22Rv1 (cell line): ENCODE results near the gene RNASE7.

ENCODE experiments used
- ZFX ChIP-seq: fragments of 450-650 bp; IDR thresholded peaks from 2 replicates; pipeline ENCODE4 v1.6.1; 2017; ENCODE audit warnings: antibody characterized with exemption, borderline replicate concordance
- TF ChIP-seq, protein P1 (sequence below): fragments of 450-650 bp; IDR thresholded peaks from 2 replicates; pipeline ENCODE4 v1.5.1; 2017; ENCODE audit warnings: mild to moderate bottlenecking

DNA sequence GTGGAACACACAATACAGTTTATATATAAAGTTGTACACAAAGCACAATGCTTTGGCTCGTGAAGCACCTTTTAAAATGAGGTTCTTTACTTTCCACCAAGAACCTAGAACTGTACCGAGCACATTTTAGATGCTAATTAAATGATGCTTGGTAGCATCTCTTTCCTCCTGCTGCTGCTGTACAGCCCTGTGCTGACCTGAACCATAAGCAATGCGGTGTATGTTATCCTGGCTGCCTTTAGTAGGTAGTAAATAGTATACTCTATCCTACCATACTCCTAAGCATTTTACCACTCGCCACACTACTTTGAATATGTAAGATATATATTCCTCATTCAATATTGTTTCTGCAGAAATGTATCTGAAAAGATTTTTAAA lies 12.6 kb downstream of the RNASE7 start:
- TF ChIP-seq, protein P1, sequence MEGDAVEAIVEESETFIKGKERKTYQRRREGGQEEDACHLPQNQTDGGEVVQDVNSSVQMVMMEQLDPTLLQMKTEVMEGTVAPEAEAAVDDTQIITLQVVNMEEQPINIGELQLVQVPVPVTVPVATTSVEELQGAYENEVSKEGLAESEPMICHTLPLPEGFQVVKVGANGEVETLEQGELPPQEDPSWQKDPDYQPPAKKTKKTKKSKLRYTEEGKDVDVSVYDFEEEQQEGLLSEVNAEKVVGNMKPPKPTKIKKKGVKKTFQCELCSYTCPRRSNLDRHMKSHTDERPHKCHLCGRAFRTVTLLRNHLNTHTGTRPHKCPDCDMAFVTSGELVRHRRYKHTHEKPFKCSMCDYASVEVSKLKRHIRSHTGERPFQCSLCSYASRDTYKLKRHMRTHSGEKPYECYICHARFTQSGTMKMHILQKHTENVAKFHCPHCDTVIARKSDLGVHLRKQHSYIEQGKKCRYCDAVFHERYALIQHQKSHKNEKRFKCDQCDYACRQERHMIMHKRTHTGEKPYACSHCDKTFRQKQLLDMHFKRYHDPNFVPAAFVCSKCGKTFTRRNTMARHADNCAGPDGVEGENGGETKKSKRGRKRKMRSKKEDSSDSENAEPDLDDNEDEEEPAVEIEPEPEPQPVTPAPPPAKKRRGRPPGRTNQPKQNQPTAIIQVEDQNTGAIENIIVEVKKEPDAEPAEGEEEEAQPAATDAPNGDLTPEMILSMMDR = no peak
- no peak for TF ChIP-seq ZFX
